Body of pancreas (tissue), 4 donors: ENCODE results near the gene ATF6.

ENCODE experiments used
- CTCF ChIP-seq, 7 experiments: fragments of 450-650 bp in 4 of 7; fragments of 200-600 bp in 3 of 7; sonication (generic) in 3 of 7; IDR thresholded peaks; one replicate each; pipeline ENCODE4 v1.5.1; 2016 to 2019; ENCODE audit warnings: antibody characterized with exemption in 7 of 7
- POLR2A ChIP-seq, 3 donors: fragments of 450-650 bp; IDR thresholded peaks; one replicate each; pipeline ENCODE4 v1.6.1; 2016; ENCODE audit warnings: antibody characterized with exemption in 3 of 3, mild to moderate bottlenecking in 2 of 3

DNA sequence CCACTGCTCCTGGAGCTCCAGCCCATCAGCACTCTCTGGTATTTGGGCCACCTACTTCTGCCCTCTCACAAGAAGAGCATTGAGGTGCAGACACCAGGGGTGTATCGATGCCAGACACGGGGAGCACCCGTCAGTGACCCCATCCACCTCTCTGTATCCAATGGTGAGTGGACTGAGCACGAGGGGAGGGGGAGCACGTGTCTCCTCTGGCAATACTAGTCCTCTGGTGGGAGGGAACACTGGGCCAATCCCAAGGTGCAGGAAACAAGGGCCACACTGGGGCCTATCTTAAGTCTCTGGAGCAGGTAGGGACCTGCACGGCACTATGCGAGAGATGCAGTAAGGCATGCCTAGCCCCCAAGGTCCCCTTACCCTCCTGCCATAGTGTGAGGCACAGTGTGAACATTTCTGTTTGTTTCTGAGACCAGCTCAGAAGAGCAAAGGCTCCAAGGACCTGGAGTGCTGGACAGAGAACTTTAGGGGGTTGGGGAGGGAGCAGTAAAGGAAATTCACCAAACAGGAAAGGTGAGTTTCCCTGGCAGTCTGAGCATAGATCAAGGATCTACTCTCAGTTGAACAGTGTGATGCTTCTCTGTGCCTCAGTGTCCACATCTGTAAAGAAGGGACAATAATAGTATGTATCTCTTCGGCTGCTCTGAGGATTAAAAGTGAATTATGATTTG is 42.5 kb upstream of the ATF6 start:
- TF ChIP-seq CTCF (IDR thresholded peaks at IDR 0.05) (no peak), POLR2A (IDR thresholded peaks at IDR 0.05) (no peak)
